ENCODE measurements around the gene VSIG10.

GRCh38 chr12:118148287-118148686 lies 44.5 kb upstream of the VSIG10 start:
- TF ChIP-seq, protein P1, sequence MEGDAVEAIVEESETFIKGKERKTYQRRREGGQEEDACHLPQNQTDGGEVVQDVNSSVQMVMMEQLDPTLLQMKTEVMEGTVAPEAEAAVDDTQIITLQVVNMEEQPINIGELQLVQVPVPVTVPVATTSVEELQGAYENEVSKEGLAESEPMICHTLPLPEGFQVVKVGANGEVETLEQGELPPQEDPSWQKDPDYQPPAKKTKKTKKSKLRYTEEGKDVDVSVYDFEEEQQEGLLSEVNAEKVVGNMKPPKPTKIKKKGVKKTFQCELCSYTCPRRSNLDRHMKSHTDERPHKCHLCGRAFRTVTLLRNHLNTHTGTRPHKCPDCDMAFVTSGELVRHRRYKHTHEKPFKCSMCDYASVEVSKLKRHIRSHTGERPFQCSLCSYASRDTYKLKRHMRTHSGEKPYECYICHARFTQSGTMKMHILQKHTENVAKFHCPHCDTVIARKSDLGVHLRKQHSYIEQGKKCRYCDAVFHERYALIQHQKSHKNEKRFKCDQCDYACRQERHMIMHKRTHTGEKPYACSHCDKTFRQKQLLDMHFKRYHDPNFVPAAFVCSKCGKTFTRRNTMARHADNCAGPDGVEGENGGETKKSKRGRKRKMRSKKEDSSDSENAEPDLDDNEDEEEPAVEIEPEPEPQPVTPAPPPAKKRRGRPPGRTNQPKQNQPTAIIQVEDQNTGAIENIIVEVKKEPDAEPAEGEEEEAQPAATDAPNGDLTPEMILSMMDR (IDR thresholded peaks at IDR 0.05; ENCODE audit: insufficient read depth, low read depth, low read length), result no peak
- TF ChIP-seq EZH2 (IDR thresholded peaks at IDR 0.05; ENCODE audit: insufficient read depth, low read length), result no peak
